K562 (cell line): ENCODE measurements around the gene OOSP1. TPM values are rescaled to one million over a fixed set of nuclear protein-coding genes. Genes with fewer than 3 reads are reported as not detected.

Experiments
- ARNT ChIP-seq, 2 experiments: fragments of 450-650 bp; IDR thresholded peaks; 2 replicates each; pipeline ENCODE4 v1.6.1; 2016; ENCODE audit warnings: mild to moderate bottlenecking in 1 of 2
- EP400 ChIP-seq: fragments of 450-650 bp; IDR thresholded peaks from 2 replicates; pipeline ENCODE4 v1.6.1; 2017; ENCODE audit warnings: antibody characterized with exemption, mild to moderate bottlenecking, moderate library complexity
- RHOXF2B ChIP-seq: fragments of 250-450 bp; sonication (Bioruptor Pico); conservative IDR thresholded peaks from 2 replicates; pipeline ENCODE4 v1.5.1; 2021
- SREBF2 ChIP-seq: sonication (generic); formaldehyde crosslinking; IDR thresholded peaks from 2 replicates; pipeline ENCODE4 v1.4.0; 2020; ENCODE audit warnings: mild to moderate bottlenecking, missing genetic modification reagents
- TEAD1 ChIP-seq, 2 experiments: fragments of 450-650 bp in 1 of 2; sonication (generic) in 1 of 2; formaldehyde crosslinking; IDR thresholded peaks; 2 replicates each; pipeline versions ENCODE4 v1.4.0 to v1.8.0; 2020 to 2022; ENCODE audit warnings: mild to moderate bottlenecking in 2 of 2, missing genetic modification reagents in 1 of 2
- ZNF175 ChIP-seq: fragments of 200-800 bp; sonication (Bioruptor generic); IDR thresholded peaks from 2 replicates; pipeline ENCODE4 v1.6.1; 2016; ENCODE audit warnings: low read depth, mild to moderate bottlenecking, missing genetic modification characterization, missing compliant biosample characterization
- ZNF589 ChIP-seq: fragments of 200-800 bp; sonication (Bioruptor generic); IDR thresholded peaks from 2 replicates; pipeline ENCODE4 v1.6.1; 2016; ENCODE audit warnings: low read depth, missing genetic modification characterization, missing compliant biosample characterization
- ZNF717 ChIP-seq: fragments of 250-450 bp; sonication (Bioruptor Pico); IDR thresholded peaks from 2 replicates; pipeline ENCODE4 v1.5.0; 2021
- ZNF785 ChIP-seq: fragments of 250-450 bp; sonication (Bioruptor Pico); IDR thresholded peaks from 2 replicates; pipeline ENCODE4 v1.4.0; 2020; ENCODE audit warnings: mild to moderate bottlenecking
- polyA plus RNA-seq, 8 experiments: library from polyadenylated mRNA; depleted of rRNA in 4 of 8; stranded (reverse) in 5 of 8; unstranded in 3 of 8; fragments of >200 nt; fragmentation: Nextera tagmentation in 2 of 8; fragmentation: Illumina TruSeq in 1 of 8; extraction: Ambion mirVana in 2 of 8; extraction: Trizol in 1 of 8; gene quantifications; 2 replicates each; pipeline versions ENCODE4 v1.2.1 to v1.2.3, GENCODE V29; 2011 to 2014; ENCODE audit warnings: inconsistent platforms in 1 of 8, missing spikeins in 1 of 8
- total RNA-seq, 7 experiments: library from RNA; depleted of rRNA in 6 of 7; stranded (reverse); fragments of >200 nt in 6 of 7; fragmentation: Illumina TruSeq in 2 of 7; extraction: Trizol in 2 of 7; gene quantifications; 2 replicates each; pipeline versions ENCODE4 v1.2.1 to v1.2.3, GENCODE V29; 2011 to 2021; ENCODE audit warnings: low replicate concordance in 1 of 7
- TF ChIP-seq, protein P1 (sequence below): fragments of 450-650 bp; IDR thresholded peaks from 2 replicates; pipeline ENCODE4 v1.6.1; 2017; ENCODE audit warnings: antibody characterized with exemption, mild to moderate bottlenecking
- TF ChIP-seq, protein P2 (sequence below): fragments of 250-450 bp; sonication (Bioruptor Pico); IDR thresholded peaks from 2 replicates; pipeline ENCODE4 v1.8.0; 2021; ENCODE audit warnings: mild to moderate bottlenecking, moderate library complexity
- TF ChIP-seq, protein P3 (sequence below): fragments of 200-800 bp; sonication (Bioruptor generic); IDR thresholded peaks from 2 replicates; pipeline ENCODE4 v1.6.1; 2016; ENCODE audit warnings: missing genetic modification characterization, missing compliant biosample characterization
- TF ChIP-seq, protein P4 (sequence below): fragments of 450-650 bp; IDR thresholded peaks from 2 replicates; pipeline ENCODE4 v1.6.1; 2016
- TF ChIP-seq, protein P5 (sequence below): sonication (generic); IDR thresholded peaks from 2 replicates; pipeline ENCODE4 v1.6.1; 2016

The OOSP1 gene
- total and polyA plus RNA-seq, 9 of the 15 experiments (the other 6 are each of a cell fraction or from before 2014, with no cell fraction given), result 0.14 to 3.0 (median 0.61) TPM

DNA sequence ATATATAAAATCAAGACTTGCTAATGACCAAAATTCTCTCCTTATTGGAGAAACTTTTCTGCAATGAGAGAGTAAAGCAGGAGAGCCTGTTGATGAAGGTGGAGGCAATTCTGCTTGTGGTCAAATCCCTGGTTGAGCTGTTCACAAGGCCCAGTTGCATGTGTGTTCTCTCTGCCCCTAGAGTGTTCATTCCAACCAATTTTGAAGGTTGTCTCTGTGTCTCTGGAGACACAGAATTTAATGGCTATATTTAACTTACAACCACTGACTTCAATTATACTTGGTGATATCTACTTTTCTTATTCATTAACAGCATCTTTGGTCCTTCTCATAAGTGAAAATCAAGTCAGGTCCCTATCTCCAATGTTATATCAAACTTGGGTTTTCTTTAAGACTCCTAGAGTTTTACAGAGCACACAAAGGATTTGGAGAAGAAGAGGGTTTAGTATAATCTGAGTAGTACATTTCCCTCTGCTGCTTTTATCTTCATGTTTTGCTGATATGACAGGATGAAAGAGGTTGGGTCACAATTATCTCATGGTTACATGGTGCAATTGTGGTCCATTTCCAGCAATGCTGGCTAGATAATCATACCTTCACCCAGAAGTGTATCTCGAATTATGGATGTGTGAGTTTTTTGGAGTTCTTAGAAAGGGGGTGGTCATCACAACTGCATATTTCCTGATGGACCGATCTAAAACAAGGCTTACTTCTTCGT lies 29.6 kb downstream of the OOSP1 start (continued):
- TF ChIP-seq TEAD1 (CRISPR knock-in tag; IDR thresholded peaks at IDR 0.05) (no peak), EP400 (peak; percentile 57), ZNF175 (peak; percentile 85; the same call in 1 of the 2 replicates), ZNF717 (CRISPR knock-in tag) (no peak), ARNT (IDR thresholded peaks at IDR 0.05) (peak; percentile 77 to 85; a peak in 2 of 4 replicates), RHOXF2B (CRISPR knock-in tag) (no peak), ZNF589 (peak; percentile 21; the same call in 1 of the 2 replicates), SREBF2 (CRISPR knock-in tag) (no peak), ZNF785 (CRISPR knock-in tag) (no peak)
- TF ChIP-seq, protein P1, sequence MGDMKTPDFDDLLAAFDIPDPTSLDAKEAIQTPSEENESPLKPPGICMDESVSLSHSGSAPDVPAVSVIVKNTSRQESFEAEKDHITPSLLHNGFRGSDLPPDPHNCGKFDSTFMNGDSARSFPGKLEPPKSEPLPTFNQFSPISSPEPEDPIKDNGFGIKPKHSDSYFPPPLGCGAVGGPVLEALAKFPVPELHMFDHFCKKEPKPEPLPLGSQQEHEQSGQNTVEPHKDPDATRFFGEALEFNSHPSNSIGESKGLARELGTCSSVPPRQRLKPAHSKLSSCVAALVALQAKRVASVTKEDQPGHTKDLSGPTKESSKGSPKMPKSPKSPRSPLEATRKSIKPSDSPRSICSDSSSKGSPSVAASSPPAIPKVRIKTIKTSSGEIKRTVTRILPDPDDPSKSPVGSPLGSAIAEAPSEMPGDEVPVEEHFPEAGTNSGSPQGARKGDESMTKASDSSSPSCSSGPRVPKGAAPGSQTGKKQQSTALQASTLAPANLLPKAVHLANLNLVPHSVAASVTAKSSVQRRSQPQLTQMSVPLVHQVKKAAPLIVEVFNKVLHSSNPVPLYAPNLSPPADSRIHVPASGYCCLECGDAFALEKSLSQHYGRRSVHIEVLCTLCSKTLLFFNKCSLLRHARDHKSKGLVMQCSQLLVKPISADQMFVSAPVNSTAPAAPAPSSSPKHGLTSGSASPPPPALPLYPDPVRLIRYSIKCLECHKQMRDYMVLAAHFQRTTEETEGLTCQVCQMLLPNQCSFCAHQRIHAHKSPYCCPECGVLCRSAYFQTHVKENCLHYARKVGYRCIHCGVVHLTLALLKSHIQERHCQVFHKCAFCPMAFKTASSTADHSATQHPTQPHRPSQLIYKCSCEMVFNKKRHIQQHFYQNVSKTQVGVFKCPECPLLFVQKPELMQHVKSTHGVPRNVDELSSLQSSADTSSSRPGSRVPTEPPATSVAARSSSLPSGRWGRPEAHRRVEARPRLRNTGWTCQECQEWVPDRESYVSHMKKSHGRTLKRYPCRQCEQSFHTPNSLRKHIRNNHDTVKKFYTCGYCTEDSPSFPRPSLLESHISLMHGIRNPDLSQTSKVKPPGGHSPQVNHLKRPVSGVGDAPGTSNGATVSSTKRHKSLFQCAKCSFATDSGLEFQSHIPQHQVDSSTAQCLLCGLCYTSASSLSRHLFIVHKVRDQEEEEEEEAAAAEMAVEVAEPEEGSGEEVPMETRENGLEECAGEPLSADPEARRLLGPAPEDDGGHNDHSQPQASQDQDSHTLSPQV, result no peak
- TF ChIP-seq, protein P2, sequence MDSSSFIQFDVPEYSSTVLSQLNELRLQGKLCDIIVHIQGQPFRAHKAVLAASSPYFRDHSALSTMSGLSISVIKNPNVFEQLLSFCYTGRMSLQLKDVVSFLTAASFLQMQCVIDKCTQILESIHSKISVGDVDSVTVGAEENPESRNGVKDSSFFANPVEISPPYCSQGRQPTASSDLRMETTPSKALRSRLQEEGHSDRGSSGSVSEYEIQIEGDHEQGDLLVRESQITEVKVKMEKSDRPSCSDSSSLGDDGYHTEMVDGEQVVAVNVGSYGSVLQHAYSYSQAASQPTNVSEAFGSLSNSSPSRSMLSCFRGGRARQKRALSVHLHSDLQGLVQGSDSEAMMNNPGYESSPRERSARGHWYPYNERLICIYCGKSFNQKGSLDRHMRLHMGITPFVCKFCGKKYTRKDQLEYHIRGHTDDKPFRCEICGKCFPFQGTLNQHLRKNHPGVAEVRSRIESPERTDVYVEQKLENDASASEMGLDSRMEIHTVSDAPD (CRISPR knock-in tag), result no peak
- TF ChIP-seq, protein P3, sequence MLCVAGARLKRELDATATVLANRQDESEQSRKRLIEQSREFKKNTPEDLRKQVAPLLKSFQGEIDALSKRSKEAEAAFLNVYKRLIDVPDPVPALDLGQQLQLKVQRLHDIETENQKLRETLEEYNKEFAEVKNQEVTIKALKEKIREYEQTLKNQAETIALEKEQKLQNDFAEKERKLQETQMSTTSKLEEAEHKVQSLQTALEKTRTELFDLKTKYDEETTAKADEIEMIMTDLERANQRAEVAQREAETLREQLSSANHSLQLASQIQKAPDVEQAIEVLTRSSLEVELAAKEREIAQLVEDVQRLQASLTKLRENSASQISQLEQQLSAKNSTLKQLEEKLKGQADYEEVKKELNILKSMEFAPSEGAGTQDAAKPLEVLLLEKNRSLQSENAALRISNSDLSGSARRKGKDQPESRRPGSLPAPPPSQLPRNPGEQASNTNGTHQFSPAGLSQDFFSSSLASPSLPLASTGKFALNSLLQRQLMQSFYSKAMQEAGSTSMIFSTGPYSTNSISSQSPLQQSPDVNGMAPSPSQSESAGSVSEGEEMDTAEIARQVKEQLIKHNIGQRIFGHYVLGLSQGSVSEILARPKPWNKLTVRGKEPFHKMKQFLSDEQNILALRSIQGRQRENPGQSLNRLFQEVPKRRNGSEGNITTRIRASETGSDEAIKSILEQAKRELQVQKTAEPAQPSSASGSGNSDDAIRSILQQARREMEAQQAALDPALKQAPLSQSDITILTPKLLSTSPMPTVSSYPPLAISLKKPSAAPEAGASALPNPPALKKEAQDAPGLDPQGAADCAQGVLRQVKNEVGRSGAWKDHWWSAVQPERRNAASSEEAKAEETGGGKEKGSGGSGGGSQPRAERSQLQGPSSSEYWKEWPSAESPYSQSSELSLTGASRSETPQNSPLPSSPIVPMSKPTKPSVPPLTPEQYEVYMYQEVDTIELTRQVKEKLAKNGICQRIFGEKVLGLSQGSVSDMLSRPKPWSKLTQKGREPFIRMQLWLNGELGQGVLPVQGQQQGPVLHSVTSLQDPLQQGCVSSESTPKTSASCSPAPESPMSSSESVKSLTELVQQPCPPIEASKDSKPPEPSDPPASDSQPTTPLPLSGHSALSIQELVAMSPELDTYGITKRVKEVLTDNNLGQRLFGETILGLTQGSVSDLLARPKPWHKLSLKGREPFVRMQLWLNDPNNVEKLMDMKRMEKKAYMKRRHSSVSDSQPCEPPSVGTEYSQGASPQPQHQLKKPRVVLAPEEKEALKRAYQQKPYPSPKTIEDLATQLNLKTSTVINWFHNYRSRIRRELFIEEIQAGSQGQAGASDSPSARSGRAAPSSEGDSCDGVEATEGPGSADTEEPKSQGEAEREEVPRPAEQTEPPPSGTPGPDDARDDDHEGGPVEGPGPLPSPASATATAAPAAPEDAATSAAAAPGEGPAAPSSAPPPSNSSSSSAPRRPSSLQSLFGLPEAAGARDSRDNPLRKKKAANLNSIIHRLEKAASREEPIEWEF, result no peak
- TF ChIP-seq, protein P4, sequence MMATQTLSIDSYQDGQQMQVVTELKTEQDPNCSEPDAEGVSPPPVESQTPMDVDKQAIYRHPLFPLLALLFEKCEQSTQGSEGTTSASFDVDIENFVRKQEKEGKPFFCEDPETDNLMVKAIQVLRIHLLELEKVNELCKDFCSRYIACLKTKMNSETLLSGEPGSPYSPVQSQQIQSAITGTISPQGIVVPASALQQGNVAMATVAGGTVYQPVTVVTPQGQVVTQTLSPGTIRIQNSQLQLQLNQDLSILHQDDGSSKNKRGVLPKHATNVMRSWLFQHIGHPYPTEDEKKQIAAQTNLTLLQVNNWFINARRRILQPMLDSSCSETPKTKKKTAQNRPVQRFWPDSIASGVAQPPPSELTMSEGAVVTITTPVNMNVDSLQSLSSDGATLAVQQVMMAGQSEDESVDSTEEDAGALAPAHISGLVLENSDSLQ, result peak; percentile 28; the same call in 1 of the 2 replicates
- TF ChIP-seq, protein P5, sequence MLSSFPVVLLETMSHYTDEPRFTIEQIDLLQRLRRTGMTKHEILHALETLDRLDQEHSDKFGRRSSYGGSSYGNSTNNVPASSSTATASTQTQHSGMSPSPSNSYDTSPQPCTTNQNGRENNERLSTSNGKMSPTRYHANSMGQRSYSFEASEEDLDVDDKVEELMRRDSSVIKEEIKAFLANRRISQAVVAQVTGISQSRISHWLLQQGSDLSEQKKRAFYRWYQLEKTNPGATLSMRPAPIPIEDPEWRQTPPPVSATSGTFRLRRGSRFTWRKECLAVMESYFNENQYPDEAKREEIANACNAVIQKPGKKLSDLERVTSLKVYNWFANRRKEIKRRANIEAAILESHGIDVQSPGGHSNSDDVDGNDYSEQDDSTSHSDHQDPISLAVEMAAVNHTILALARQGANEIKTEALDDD, result peak; percentile 56
